ENCODE results near the gene SPDYE6.
"Not testable (repeated sequence)": the region's sequence is repeated elsewhere in the genome, so short reads cannot be mapped to it uniquely, and the experiment has no call there.

SPDYE6 gene, protein sequence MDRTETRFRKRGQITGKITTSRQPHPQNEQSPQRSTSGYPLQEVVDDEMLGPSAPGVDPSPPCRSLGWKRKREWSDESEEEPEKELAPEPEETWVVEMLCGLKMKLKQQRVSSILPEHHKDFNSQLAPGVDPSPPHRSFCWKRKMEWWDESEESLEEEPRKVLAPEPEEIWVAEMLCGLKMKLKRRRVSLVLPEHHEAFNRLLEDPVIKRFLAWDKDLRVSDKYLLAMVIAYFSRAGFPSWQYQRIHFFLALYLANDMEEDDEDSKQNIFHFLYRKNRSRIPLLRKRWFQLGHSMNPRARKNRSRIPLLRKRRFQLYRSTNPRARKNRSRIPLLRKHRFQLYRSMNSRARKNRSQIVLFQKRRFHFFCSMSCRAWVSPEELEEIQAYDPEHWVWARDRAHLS

DNA sequence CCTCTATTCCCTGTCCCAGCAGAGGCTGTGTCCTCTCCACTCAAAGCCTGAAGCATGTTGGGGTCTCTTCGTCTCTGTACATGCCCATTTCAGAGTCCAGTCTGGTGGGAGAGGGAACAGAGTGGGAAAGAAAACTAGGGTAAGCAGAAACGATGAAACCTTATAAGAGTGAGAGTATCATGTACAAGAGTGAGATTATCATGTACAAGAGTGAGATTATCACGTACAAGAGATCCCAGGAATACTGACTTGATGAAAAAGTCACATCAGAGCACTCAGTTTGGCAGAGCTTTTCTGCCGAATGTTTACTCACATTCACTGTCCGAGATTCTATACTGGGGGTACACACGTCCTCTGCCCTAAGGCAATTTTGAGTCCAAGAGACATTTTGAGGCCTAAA is at the start of gene SPDYE6:
Gene SPDYE6 (minus strand): TSS at position 101 of the 400 bp plus-strand sequence. CDS start 421 bp downstream, outside the sequence.
- DNase-seq: not testable (repeated sequence)

DNA sequence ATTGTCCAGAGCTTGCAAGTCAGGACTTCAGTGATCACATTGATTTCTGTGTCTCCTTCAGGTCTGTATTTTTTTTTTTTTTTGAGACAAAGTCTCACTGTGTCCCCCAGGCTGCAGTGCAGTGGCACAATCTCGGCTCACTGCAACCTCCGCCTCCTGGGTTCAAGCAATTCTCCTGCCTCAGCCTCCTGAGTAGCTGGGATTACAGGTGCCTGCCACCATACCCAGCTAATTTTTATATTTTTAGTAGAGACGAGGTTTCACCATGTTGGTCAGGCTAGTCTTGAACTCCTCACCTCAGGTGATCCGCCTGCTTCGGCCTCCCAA is 48.6 kb upstream of the SPDYE6 start:
- DNase-seq: not testable (repeated sequence)

DNA sequence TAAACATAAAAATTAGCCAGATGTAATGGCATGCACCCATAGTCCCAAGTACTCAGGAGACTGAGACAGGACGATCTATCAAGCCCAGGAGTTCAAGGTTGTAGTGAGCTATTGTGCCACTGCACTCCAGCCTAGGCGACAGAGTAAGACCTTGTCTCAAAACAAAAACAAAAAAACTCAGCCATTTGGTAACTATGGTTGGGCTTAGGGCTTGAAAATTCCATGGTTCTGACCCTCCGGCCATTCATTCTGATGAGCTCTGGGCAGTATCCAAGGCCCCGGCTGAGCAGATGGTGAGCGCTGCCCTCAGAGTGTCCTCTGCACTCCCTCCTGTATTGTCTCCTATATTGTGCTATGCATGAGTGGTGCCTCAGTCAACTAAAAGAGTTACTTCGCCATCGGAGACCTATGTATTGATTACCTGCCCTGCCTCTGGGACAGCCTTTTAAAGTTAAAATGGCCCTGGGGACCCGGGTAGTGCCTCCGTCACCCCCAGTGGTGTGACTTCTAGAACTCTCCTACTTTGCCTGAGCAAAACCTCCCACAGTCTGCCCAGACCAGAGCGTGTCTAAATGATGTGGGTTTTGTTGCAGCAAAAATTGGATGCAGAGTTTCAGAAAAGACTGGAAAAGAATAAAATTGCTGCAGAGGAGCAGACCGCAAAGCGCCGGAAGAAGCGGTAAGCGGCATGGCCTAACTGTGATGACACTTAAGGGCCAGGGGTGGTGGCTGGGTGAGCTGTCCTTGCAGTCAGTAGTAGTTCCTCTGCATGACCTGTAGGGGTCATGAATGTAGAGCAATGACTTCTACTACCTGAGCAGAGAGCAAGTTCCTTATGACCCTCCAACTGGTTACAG is 48.0 kb upstream of the SPDYE6 start:
- no peak for DNase-seq

GRCh38 chr7:102403563-102403962 is 47.3 kb upstream of the SPDYE6 start:
- no peak for DNase-seq

DNA sequence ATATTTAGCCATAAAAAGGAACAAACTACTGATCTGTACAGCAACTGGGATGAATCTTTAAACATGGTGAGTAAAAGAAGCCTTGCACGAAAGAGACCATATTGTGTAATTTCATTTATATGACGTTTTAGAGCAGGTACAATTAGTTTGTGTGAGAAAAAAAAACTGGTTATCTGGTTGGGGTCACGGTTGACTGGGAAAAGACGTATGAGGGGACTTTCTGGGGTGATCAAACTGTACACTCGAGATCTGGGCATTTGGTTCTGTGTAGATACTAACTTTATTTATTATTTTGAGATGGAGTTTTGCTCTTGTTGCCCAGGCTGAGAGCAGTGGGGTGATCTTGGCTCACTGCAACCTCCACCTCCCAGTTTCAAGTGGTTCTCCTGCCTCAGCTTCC is 44.1 kb upstream of the SPDYE6 start:
- no peak for DNase-seq

- no peak for DNase-seq
Observed at GRCh38 chr7:102398543-102398942, 42.3 kb upstream of the SPDYE6 start.

- DNase-seq: no peak
Observed at GRCh38 chr7:102396710-102397019, 40.4 kb upstream of the SPDYE6 start.

GRCh38 chr7:102395873-102396709 is 39.8 kb upstream of the SPDYE6 start, which contains the start of gene PRKRIP1:
TSS of gene PRKRIP1 (plus strand) at chr7:102396363. CDS start at chr7:102396412, 49 bp downstream.
- peak; percentile 88 for DNase-seq

GRCh38 chr7:102395592-102395872 is 39.3 kb upstream of the SPDYE6 start:
- no peak for DNase-seq

DNA sequence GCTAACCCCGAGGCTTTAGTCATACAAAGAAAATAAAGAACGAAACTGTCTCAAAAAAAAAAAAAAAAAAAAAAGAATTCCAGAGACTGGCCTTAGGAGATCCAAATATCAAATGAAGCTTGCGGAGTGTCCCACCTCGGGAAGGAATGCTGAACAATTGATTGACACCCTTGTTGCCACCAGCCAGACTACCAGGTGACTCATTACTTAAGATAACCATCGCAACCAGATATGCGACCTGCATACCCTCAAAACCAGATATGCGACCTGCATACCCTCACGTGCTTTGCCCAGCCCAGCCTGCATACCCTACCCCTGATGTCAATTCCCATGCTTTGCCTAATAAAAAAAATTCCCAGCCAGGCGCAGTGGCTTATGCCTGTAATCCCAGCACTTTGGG is 37.2 kb upstream of the SPDYE6 start:
- no peak for DNase-seq

GRCh38 chr7:102392330-102392729 is 36.1 kb upstream of the SPDYE6 start:
- no peak for DNase-seq

DNA sequence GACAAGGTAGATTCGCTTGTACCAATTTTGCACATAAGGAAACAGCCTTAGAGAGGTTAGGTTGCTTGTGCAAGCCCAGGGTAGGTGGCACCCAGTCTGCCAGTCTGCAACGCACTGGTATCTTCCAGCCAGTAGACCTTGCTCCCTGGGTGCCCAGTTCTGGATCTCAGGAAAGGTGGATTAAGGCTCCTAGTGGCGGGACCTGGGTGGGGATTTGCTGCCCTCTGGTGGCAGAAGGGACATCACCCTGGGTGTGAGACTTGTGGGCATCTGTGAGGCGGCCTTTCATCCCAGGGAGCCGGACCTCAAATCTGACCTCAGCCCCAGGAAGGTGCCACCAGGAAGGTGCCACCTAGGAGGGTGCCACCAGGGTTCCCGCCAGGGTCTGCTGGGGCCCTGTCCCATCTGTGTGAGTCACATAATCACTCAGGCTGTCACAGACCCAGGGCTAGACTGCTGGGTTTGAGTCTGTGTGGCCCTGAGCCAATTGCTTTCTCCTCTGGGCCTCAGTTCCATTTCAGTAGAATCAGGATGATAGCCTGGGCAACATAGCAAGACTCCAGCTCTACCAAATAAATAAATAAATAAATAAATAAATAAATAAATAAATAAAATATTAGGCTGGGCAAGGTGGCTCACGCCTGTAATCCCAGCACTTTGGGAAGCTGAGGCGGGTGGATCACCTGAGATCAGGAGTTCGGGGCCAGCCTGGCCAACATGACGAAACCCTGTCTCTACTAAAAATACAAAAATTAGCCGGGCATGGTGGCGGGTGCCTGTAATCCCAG is 34.6 kb upstream of the SPDYE6 start:
- DNase-seq: peak; percentile 68

DNA sequence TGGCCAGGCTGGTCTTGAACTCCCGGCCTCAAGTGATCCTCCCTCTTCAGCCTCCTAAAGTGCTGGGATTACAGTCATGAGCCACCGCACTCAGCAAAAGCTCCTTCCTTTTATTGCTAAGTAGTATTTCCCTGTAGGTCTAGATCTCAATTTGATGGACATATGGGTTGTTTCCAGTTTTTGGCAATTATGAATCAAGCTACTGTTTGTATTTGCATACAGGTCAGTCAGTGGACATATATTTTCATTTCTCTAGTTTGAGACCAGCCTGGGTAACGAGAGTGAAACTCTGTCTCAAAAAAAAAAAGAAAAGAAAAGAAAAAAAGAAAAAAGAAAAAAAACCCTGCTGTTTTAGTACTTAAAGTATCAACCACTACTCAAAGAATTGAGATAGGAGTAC is 33.6 kb upstream of the SPDYE6 start:
- no peak for DNase-seq

GRCh38 chr7:102387064-102387463 is 30.8 kb upstream of the SPDYE6 start:
- no peak for DNase-seq

DNA sequence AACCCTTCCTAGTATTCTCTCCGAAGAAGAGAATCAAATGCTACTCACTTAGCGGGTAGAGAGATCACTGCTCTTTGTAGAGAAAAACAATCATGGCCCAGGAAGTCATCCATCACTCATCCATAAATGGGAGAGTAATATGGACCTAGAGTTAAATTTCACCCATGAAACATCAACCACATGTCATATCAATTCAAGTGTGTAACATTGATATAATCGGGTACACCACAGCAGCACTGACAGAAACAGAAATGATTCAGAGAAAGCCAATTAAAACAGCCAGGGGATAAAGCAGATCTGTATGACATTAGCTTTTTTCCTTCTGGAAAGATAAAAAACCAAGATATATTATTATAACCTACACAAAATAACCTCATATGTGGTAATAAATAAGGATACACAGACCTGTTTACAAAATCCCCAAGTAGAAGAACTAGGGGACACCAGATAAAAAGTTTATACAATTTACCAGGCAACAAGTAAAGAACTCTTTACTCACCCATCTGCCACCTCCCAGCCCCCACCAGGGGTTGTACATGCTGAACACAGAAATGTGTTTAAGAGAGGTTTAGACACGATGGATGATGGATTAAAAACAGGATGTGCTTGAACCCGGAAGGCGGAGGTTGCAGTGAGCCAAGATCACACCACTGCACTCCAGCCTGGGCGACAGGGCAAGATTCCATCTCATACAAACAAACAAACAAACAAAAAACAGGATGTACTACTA is 25.6 kb upstream of the SPDYE6 start:
- not testable (repeated sequence) for DNase-seq

DNA sequence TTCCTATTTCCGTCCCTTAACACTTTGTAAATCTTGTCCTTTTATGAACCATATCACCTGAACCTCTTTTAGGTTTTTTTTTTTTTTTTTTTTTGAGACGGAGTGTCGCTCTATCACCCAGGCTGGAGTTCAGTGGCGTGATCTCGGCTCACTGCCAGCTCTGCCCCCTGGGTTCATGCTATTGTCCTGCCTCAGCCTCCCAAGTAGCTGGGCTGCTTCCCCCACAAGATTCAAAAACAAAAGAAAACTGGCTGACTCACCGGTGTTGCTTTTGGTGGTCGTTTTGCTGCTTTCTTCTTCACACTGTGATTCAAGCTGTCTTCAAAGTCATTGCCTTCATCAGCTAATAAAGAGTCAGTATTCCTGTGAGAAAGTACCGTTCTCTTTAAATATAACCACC is 24.6 kb upstream of the SPDYE6 start:
- DNase-seq: not testable (repeated sequence)

DNA sequence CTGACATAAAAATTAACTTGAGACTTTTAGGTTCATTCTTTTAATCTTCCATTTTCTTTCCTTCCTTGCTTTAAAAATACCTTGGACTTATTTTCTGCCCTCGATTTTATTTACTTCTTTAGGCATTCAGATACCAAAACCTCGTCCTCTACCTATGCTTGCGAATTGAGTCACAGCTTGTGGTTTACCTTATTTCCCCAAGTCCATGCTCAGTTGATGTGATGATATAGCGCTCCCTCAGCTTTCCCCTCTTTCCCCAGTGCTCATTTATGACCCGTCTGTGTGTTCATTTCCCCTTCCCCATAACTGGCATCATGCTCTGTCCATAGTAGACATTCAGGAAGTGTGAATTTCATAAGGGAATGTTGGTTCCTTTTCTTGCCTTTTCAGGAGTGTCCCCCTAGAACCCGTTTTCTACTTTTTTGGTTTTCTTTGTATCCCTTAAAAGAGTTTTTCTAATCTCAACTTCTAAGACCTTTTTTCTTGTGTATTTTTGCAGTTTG is 20.8 kb upstream of the SPDYE6 start:
- DNase-seq: no peak

- DNase-seq: not testable (repeated sequence)
Observed at GRCh38 chr7:102372796-102373195, 16.6 kb upstream of the SPDYE6 start.

DNA sequence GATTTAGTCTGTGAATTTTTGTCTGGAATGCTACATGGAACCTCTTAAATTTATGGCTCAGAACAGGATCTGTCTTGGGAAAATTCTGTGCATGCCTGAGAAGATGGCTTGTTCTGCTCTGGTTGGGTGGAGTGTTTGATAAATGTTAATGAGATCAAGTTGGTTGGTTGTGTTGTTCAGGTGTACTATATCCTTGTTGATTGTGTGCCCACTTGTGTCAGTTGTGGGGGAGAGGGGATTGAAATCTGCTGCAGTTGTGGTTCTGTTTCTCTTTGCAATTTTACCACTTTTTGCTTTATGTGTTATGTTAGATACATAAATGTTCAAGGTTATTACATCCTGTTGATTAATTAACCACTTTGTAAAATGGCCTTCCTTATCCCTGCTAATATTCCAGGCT is 13.8 kb upstream of the SPDYE6 start:
- not testable (repeated sequence) for DNase-seq

DNA sequence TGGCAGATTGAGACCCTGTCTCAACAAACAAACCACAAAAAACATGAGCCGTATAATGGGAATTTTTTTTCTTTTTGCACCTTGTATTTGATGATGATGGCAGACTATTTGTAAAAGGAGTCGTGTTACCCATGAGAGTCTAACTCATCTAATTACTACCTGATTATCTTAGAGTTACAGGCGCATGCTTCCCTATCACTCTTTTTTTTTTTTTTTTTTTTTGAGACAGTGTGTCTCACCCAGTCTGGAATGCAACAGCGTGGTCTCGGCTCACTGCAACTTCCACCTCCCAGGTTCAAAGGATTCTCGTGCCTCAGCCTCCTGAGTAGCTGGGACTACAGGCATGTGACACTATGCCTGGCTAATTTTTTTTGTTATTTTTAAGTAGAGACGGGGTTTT is 9.1 kb upstream of the SPDYE6 start:
- DNase-seq: not testable (repeated sequence)

GRCh38 chr7:102364394-102364886 is 8.2 kb upstream of the SPDYE6 start:
- DNase-seq: not testable (repeated sequence)
